T-helper 9 cell (primary cell): ENCODE data around the gene GPR137C.

ENCODE experiments used
- DNase-seq: peaks from one replicate; pipeline ENCODE4 v3.0.0-alpha.2; 2020

GPR137C gene

GRCh38 chr14:52686176-52686575, 133.5 kb downstream of the GPR137C start:
- no peak for DNase-seq
